KOPT-K1 (cell line): ENCODE results near the gene HHLA2.

Experiments
- H3K27ac ChIP-seq: fragments of 200-600 bp; sonication (generic); 2 replicates; pipeline ENCODE4 v1.5.1; 2016; ENCODE audit warnings: antibody characterized with exemption, mild to moderate bottlenecking, low read depth, low read length; ENCODE audit not compliant: poor library complexity, severe bottlenecking
- H3K36me3 ChIP-seq: fragments of 200-600 bp; sonication (generic); 2 replicates; pipeline ENCODE4 v1.5.1; 2017; ENCODE audit warnings: antibody characterized with exemption, mild to moderate bottlenecking, low read length, moderate library complexity; ENCODE audit not compliant: insufficient read depth
- H3K9me3 ChIP-seq: fragments of 200-600 bp; sonication (generic); 2 replicates; pipeline ENCODE4 v1.5.1; 2017; ENCODE audit warnings: antibody characterized with exemption, low read length, mild to moderate bottlenecking; ENCODE audit not compliant: insufficient read depth, poor library complexity, severe bottlenecking

Gene HHLA2

GRCh38 chr3:108388136-108389132 lies 92.1 kb downstream of the HHLA2 start:
- Histone ChIP-seq H3K36me3 (no peaks in the 10 kb centered on the region), H3K27ac (no peak overlapping the region), H3K9me3 (no peaks in the 10 kb centered on the region)

- Histone ChIP-seq H3K9me3 (no peaks in the 10 kb centered on the region), H3K27ac (no peak overlapping the region), H3K36me3 (no peaks in the 10 kb centered on the region)
Measured at GRCh38 chr3:108389372-108389771, 93.0 kb downstream of the HHLA2 start.

- Histone ChIP-seq H3K27ac (no peak overlapping the region), H3K9me3 (no peaks in the 10 kb centered on the region), H3K36me3 (no peaks in the 10 kb centered on the region)
Measured at GRCh38 chr3:108391917-108392593, 95.7 kb downstream of the HHLA2 start.

GRCh38 chr3:108393128-108393900 lies 97.0 kb downstream of the HHLA2 start:
- Histone ChIP-seq H3K9me3 (no peaks in the 10 kb centered on the region), H3K36me3 (no peaks in the 10 kb centered on the region), H3K27ac (no peak overlapping the region)

- H3K27ac ChIP-seq, result no peak overlapping the region
- no peaks in the 10 kb centered on the region for H3K36me3 ChIP-seq
- no peaks in the 10 kb centered on the region for H3K9me3 ChIP-seq
Measured at GRCh38 chr3:108394016-108394415, 97.7 kb downstream of the HHLA2 start.

- H3K27ac ChIP-seq, result no peak overlapping the region
- H3K36me3 ChIP-seq, result no peaks in the 10 kb centered on the region
- H3K9me3 ChIP-seq, result no peaks in the 10 kb centered on the region
Measured at GRCh38 chr3:108394563-108394962, 98.2 kb downstream of the HHLA2 start.

GRCh38 chr3:108396336-108396735 lies 100.0 kb downstream of the HHLA2 start:
- no peak overlapping the region for H3K27ac ChIP-seq
- no peaks in the 10 kb centered on the region for H3K9me3 ChIP-seq
- H3K36me3 ChIP-seq, result no peaks in the 10 kb centered on the region

- Histone ChIP-seq H3K27ac (no peak overlapping the region), H3K36me3 (no peaks in the 10 kb centered on the region), H3K9me3 (no peaks in the 10 kb centered on the region)
Measured at GRCh38 chr3:108398510-108398909, 102.2 kb downstream of the HHLA2 start.

- H3K9me3 ChIP-seq, result no peaks in the 10 kb centered on the region
- no peak overlapping the region for H3K27ac ChIP-seq
- no peaks in the 10 kb centered on the region for H3K36me3 ChIP-seq
Measured at GRCh38 chr3:108401836-108402235, 105.5 kb downstream of the HHLA2 start.

GRCh38 chr3:108403198-108403597 lies 106.8 kb downstream of the HHLA2 start:
- no peaks in the 10 kb centered on the region for H3K9me3 ChIP-seq
- no peak overlapping the region for H3K27ac ChIP-seq
- no peaks in the 10 kb centered on the region for H3K36me3 ChIP-seq

GRCh38 chr3:108403686-108404345 lies 107.5 kb downstream of the HHLA2 start:
- Histone ChIP-seq H3K9me3 (no peaks in the 10 kb centered on the region), H3K27ac (no peak overlapping the region), H3K36me3 (no peaks in the 10 kb centered on the region)

- Histone ChIP-seq H3K27ac (no peak overlapping the region), H3K36me3 (no peaks in the 10 kb centered on the region), H3K9me3 (no peaks in the 10 kb centered on the region)
Measured at GRCh38 chr3:108404368-108404767, 108.0 kb downstream of the HHLA2 start.

GRCh38 chr3:108406063-108406660 lies 109.8 kb downstream of the HHLA2 start:
- Histone ChIP-seq H3K27ac (no peak overlapping the region), H3K36me3 (no peaks in the 10 kb centered on the region), H3K9me3 (no peaks in the 10 kb centered on the region)

- Histone ChIP-seq H3K36me3 (no peaks in the 10 kb centered on the region), H3K27ac (no peak overlapping the region), H3K9me3 (no peaks in the 10 kb centered on the region)
Measured at GRCh38 chr3:108406661-108407206, 110.4 kb downstream of the HHLA2 start.
